GM19023 (cell line): Measurements from ENCODE around the gene NAA15.
A peak's percentile ranks its signal among the peaks of the same experiment; 100 is the strongest.
"Not testable (repeated sequence)": the region's sequence is repeated elsewhere in the genome, so short reads cannot be mapped to it uniquely, and the experiment has no call there.

Experiments used
- ATAC-seq: cut with Tn5 transposase; IDR thresholded peaks from one replicate; pipeline ENCODE4 v1.9.1; 2021; ENCODE audit warnings: mild to moderate bottlenecking, moderate library complexity; ENCODE audit not compliant: unreplicated experiment

NAA15 gene

DNA sequence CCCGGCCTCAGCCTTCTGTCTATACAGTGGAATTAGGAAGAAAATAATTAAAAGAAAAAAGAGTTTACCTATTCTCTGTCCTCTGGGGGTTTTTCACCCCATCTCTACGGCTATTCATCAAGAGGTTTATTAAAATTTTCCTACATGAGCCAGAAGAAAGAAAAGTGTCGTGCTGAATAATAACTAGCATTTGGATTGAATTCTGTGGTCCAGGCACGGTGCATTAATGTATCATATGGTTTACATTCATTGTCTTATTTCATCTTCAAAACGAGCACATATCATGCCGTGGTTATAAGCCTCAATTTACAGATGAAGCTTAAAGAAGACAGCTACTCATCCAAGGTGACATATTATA is 5.4 kb upstream of the NAA15 start:
- ATAC-seq, result no peak

DNA sequence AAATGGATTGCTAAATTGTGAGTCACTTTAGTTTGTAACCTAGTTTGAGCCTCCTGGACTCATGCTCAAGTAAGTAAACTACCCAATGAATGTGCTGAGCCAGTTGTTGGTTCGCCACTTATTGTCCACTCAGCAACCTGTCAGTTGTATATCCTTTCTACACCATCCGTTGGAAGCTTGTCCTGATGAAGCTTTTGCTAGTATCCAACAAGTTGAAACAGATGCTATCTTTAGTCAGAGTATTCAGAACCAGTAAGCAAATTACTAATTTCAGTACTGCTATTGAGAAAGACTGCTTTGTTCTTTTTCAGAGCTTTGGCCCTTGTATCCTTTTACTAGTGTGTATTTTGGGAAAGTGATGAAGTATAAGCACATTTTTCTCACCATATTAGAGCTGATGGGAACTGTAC is 4.3 kb upstream of the NAA15 start:
- no peak for ATAC-seq

DNA sequence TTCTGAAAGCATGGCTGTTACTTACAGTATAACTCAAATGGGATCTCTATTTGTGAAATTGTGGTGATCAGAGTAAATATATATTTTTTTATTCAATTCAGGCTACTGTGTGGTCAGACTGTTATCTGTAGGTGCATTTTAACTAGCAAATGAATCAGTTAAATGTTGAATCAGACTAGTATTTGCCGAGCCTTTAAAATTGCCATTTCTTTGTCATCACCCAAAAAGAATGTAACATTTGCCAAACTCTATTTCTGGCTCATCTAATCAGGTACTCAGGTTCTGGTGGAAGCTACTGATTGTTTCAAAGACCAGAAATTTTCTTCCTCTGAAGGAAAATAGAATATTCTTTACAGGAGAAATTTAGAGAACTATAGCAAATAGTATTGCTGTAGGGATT is 1.8 kb upstream of the NAA15 start:
- no peak for ATAC-seq

DNA sequence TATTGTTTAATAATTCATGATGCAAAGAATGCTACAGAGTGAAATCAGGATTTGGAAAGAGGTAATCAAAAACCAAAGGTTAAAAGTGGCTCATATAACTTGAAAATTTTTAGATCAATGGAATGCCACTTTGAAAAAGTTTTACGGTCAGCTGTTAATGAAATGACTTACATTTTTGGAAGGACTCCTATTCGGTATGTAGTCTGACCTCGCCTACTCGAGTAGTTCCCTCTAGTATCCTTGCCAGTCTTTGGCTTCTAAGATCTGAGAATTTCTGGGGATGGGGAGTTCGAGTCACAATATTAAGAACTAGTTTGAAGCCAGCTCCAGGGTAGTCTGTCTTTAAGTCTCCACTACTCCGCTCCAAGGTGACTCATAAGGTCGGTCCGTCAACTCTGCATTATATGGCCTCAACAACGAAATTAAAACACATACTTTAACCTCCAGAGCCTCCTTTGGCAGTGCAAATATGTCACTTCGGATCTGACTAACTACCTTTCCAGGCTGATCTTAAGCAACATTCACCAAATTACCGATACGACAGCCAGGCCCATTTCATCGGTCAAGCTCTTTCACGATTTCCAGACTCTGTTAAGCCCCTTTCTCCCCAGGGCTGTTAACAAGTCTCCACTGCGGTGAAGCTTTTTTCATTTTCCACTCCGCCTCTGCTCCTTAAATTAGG is 733 bp upstream of the NAA15 start:
- ATAC-seq, result peak; percentile 7

DNA sequence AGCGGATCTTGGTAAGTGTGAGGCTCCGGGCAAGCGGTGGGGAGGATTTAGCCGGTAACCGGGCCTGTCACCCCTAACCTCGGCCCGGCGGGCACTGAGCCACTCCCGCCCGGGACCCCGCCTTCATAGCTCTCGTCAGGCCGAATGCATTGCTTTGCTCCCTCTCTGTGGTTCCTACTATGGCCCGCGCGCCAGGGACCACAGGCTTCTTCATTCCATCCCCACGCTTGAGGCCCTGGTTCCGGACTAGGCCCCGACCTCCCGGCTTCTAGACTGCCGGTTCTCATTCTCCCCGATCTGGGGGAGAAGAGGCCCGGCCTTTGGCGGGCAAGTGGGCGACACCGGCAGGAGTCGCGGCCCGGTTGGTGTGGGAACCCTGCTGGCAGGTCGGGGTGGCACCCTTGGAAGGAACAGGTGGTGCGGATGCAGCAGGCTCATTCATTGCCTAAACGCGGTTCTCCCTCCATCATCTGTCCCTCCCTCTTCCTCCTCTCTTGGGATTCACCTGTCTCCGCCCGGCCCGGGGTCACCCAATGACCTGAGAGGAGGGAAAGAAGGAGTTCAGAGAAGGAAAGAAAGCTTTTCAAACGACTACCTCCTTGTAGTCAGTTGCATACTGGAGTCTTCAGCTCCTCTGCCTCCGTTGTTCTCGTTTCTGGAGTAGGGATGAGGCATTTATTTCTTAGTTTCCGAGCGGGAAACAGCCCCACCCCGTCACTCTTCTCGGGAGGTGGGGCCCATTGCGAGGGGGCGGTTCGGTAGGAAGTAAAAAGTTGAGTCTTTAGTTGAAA is 711 bp downstream of the NAA15 start, which contains the start of gene NDUFC1:
NDUFC1 (minus strand) TSS at position 657 of the 791 bp plus-strand sequence. CDS start 6,679 bp downstream, outside the sequence.
- ATAC-seq, result peak; percentile 40

DNA sequence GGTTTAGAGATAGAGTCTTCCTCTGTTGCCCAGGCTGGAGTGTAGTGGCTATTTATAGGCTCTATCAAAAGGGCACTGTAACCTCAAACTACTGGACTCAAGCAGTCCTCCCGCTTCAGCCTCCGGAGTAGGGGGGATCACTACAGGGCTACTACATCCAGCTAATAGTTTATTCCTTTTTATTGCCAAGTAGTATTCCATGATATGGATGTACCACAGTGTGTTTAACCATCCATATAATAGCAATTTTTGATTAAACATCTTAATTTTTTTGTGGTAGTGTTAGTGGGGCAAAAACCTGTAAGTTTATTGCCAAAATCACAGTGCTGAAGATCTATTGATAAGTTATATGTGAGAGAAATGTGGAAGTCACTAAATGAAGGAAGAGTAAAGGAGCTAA is 3.6 kb downstream of the NAA15 start:
- ATAC-seq, result no peak

DNA sequence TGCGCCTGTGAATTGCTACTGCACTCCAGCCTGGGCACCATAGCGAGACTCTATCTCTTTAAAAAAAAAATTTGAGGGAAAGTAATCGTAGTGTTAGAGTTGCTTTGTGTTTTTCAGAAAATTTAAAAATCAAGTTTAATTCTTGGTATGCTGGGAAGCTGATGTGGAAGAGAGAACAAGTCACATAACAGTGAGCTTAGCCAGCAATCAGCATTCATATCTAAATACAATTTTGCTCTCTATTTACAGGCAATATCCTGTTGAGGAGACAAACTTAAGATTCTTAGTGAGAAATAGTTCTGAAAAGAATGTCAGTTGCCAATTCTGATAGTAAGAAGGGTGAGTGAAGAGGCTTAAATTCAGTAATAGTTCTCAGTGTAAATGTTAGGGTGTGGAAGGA is 10.6 kb downstream of the NAA15 start:
- ATAC-seq, result no peak

DNA sequence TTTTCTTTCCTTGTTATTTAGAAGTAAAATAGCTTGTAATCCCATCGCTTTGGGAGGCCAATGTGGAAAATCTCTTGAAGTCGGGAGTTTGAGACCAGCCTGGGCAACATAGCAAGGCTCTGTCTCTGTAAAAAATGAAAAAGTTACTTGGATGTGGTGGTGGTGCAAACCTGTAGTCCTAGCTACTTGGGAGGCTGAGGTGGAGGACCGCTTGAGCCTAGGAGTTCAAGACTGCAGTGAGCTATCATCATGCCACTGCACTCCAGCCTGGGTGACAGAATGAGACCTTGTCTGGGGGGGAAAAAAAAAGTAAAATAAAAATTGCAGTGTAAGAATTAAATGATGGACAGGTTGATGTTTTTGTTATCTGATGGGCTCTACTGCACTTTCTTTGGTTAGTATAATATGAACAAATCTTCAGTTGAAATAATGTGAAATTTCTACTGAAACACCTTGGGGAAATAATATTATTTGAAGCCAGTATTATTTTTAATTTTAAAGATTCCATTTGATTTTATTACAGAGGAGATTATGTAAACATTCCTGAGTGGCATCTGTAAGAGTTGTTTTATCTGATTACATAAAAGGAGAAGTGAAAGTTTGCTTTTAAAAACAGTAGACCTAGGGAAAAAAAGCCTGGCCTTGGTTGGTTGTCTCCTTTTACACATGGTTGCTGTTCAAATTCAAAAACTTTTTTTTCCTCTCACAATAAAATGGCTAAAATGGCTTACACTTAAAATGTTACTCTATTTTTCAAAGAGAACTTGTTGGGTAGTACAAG is 11.4 kb downstream of the NAA15 start:
- ATAC-seq, result no peak

DNA sequence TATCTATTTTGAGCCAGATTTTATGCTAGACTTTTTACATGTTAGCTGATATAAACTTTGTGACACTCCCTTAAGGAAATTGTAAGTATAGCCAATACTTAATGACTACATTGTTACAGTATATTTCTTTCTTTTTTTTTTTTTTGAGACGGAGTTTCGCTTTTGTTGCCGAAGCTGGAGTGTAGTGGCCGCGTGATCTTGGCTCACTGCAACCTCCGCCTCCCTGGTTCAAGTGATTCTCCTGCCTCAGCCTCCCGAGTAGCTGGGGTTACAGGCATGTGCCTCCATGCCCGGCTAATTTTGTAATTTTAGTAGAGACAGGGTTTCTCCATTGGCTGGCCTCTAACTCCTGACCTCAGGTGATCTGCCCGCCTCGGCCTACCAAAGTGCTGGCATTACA is 12.1 kb downstream of the NAA15 start:
- ATAC-seq, result not testable (repeated sequence)

DNA sequence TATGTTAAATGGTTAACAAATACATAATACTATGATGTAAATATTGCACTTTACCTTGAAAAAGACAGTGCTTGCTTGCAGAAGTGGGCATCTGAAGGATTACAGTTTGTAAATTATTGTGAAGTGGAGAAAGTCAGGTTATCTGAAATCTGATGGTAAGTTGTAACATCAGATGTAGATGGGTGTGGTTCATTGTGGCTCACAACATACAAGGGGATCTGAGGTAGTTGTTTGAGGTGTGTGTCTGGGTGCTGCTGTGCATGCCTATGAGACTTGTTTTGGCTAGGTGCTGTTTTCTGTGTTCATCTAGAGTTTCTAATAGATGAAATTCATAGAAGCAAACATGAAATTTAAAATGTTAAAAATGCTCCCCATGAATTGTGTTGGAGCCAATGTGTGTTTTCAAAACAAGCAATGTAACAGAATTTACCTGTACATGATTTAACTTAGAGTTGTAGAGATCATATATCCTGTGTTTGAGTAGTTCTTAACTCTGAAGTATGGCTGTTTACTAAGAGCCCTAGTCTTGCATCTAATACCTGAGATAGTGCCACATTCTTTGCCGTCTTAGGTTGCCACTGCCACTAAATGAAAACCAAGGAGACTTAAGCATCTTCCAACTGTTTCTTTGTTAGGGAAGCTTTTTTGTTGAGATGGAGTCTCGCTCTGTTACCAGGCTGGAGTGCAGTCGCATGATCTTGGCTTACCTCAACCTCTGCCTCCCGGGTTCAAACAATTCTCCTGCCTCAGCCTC is 12.9 kb downstream of the NAA15 start:
- no peak for ATAC-seq

DNA sequence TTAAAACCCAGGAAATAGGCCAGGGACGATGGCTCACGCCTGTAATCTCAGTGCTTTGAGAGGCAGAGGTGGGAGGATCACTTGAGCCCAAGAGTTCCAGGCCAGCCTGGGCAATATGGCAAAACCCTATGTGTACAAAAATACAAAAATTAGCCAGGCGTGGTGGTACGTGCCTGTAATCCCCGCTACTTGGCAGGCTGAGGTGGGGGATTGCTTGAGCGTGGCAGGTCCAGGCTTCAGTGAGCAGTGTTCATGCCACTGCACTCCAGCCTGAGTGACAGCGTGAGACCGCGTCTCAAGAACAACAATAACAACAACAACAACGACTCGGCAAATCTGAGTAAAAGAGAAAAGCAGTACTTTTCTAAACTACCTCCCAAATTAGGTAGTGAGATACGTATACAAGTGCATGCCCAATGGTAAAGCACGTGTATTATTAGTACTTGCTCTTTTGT is 13.9 kb downstream of the NAA15 start:
- ATAC-seq, result peak; percentile 77

DNA sequence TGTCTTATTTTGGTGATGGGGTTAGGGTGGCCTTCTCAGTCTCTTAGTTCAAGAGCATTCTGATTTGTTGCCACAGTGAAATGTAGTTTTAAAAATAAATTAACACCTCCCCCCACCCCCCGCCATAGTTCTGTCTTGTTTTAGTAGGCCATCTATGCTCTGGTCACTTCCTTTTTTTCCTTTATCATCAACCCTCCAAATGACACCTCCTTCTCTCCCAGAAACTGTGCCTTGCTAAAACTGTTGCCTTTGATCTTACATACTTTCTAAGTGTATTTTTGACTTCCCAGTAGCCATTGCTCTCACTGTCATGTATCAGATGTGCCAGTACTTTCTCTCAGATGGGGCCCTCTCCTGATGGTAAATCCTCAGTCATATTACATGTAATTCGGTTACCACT is 15.4 kb downstream of the NAA15 start:
- no peak for ATAC-seq

DNA sequence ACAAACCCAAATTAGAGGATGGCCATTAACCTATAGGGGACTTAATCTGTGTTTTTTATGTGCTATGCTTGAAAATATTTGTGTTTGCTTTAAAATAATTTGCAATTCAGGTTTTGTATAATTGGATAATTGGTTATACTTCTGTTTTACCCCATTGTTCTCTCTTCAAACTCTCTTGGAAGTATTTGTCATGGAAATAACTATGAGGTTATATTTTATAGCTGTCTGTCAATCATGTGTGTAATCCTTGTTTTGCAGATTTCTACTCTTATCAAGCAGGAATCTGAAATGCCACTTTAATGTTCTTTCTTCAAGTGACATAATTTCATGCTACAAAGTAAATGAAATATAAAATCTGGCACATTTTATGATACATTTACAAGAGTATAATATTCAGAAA is 16.3 kb downstream of the NAA15 start:
- no peak for ATAC-seq

DNA sequence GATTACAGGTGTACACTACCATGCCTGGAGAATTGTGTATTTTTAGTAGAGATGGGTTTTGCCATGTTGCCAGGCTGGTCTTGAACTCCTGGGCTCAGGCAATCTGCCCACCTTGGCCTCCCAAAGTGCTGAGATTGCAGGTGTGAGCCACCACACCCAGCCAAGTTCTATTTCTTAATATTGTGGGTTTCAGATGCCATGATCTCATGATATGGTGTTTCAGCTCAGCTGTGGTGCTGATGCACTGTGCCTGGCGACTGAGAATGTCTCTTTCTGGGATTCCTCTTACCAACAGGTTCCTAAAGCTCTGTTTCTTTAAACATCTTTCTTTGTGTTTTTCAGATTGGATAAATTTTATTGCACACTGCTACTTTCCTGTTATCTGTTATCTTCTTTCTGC is 18.3 kb downstream of the NAA15 start:
- no peak for ATAC-seq

DNA sequence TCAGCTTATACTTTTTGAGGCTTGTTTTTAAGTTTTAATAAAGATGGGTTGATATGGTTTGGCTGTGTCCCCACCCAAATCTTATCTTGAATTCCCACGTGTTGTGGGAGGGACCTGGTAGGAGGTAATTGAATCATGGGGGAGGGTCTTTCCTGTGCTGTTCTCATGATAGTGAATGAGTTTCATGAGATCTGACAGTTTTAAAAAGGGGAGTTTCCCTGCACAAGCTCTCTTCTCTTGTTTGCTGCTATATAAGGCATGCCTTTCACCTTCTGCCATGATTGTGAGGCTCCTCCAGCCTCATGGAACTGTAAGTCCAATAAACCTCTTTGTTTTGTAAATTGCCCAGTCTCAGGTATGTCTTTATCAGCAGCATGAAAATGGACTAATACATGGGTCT is 20.8 kb downstream of the NAA15 start:
- not testable (repeated sequence) for ATAC-seq

DNA sequence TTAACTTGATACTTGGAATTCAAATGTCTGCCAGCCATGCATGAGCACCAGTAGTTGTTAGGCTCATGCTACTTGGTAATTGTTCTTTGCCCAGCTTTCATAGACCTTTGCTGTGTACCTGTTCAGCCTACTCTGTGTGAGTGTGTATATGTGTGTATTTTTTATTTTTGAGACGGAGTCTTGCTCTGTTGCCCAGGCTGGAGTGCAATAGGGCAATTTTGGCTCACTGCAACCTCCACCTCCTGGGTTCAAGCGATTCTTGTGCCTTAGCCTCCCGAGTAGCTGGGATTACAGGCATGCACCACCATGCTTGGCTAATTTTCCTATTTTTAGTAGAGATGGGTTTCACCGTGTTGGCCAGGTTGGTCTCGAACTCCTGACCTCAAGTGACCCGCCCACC is 21.2 kb downstream of the NAA15 start:
- not testable (repeated sequence) for ATAC-seq

DNA sequence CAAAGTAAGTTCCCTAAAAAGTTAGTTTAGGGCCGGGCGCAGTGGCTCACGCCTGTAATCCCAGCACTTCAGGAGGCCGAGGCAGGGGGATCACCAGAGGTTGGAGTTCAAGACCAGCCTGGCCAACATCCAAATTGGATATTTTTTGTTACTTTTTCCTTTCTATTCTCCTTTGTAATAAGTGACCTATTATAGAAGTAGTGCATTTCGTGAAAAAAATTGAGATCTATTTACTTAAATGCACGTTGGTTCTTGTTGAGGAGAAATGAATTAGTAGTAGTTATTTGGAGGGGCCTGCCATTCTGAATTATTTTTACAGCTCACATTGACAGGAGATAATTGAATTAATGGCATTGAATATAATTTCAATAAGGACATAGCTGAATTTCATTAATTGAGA is 23.3 kb downstream of the NAA15 start:
- ATAC-seq, result no peak

DNA sequence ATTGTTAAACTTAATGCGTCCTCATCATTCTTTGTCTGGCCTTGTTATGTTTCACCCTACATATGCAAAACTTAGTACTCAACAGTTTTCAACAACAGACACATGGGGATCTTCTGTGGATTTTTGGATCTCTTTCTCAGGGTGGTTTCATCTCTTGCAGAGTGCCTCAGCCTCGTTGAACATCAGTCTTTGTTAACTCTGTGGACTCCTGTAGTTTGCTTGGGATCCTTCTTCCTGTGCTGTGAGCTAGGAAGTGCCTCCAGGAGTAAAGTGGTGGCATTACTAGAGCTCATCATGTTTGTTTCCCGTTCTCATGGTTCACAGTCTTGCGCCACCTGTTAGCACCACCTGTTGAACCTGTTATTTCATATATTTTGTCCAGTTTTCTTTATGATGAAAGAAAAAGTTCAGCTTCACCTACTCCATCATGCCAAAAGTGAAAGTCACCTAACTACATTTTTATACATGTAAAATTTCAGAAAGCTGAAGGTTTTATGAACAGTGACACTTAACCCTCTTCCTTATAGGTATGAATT is 28.4 kb downstream of the NAA15 start:
- no peak for ATAC-seq

DNA sequence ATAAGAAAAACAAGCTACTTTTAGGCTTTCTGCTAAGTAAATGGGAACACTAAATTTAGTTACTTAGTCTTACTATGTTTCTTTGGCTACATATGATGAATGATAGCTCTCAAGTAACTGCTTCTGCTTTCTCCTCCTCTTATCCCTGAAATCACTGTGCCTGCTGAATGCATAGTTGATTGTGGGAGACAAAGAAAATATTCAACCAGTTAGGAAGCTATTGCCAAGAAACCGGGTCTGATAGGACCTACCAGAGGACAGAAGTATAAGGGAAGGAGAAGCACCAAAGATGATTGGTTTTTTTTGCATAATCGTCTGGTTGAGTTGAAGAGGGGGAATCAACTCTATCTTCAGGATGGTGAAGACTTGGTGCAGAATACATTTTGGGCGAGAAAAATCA is 29.0 kb downstream of the NAA15 start:
- no peak for ATAC-seq

DNA sequence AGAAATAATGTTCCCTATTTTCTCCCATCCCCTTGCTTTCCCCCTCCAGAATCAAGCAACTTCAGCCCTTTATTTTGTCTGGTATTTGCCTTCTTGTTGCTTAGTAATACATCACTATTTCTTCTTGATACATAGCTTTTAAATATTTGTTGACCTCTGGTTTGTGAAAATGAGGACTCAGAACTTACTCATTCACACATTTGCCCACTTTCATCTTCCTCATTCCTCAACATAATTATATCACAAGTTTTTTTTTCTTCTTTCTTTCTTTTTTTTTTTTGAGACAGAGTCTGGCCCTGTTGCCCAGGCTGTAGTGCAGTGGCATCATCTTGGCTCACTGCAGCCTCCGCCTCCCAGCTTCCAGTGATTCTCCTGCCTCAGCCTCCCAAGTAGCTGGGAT is 29.9 kb downstream of the NAA15 start:
- no peak for ATAC-seq

DNA sequence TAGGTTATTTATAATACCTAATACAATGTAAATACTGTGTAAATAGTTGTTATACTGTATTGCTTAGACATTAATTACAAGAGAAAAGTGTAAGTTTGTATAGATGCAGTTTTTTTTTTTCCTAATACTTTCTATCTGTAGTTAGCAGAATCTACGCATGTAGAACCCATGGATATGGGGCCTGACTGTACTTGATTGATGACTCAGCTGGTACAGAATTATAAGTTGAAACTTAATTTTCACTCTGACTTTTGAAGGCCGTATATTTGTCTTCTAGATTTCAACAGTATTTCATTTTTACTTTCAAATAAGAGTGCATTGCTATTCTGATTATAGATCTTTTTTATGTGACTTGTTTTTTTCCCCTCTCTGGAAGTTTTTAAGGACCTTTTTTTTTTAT is 31.7 kb downstream of the NAA15 start:
- no peak for ATAC-seq
